Ishikawa (cell line): ENCODE measurements around the gene CDC5L.

Source experiments
- CEBPB ChIP-seq: IDR thresholded peaks from 2 replicates; pipeline ENCODE4 v1.6.1; 2012
- CREB1 ChIP-seq: IDR thresholded peaks from 2 replicates; pipeline ENCODE4 v1.6.1; 2012; ENCODE audit warnings: low read depth
- EGR1 ChIP-seq: IDR thresholded peaks from 2 replicates; pipeline ENCODE4 v1.6.1; 2012
- EP300 ChIP-seq: IDR thresholded peaks from 2 replicates; pipeline ENCODE4 v1.6.1; 2012; ENCODE audit warnings: borderline replicate concordance
- FOXM1 ChIP-seq: IDR thresholded peaks from 2 replicates; pipeline ENCODE4 v1.6.1; 2012; ENCODE audit warnings: low read depth, borderline replicate concordance
- MAX ChIP-seq: IDR thresholded peaks from 2 replicates; pipeline ENCODE4 v1.6.1; 2012
- NFIC ChIP-seq: IDR thresholded peaks from 2 replicates; pipeline ENCODE4 v1.6.1; 2012
- RAD21 ChIP-seq: IDR thresholded peaks from 2 replicates; pipeline ENCODE4 v1.6.1; 2012; ENCODE audit warnings: low read depth
- REST ChIP-seq: IDR thresholded peaks from 2 replicates; pipeline ENCODE4 v1.6.1; 2012; ENCODE audit warnings: low read depth, mild to moderate bottlenecking
- TAF1 ChIP-seq: IDR thresholded peaks from 2 replicates; pipeline ENCODE4 v1.6.1; 2012; ENCODE audit warnings: low read depth, mild to moderate bottlenecking
- TCF12 ChIP-seq: IDR thresholded peaks from 2 replicates; pipeline ENCODE4 v1.6.1; 2012; ENCODE audit warnings: low read depth
- TEAD4 ChIP-seq: IDR thresholded peaks from 2 replicates; pipeline ENCODE4 v1.6.1; 2012
- USF1 ChIP-seq: IDR thresholded peaks from 2 replicates; pipeline ENCODE4 v1.6.1; 2012
- YY1 ChIP-seq: IDR thresholded peaks from 2 replicates; pipeline ENCODE4 v1.6.1; 2012; ENCODE audit warnings: low read depth
- ZBTB7A ChIP-seq: IDR thresholded peaks from 2 replicates; pipeline ENCODE4 v1.6.1; 2012; ENCODE audit warnings: low read depth

Gene CDC5L

GRCh38 chr6:44400572-44400971 is 13.1 kb downstream of the CDC5L start:
- TF ChIP-seq MAX (no peak), NFIC (no peak), TCF12 (no peak), CEBPB (no peak), TEAD4 (no peak), FOXM1 (no peak), EGR1 (no peak), RAD21 (no peak), USF1 (no peak), REST (no peak), TAF1 (no peak), YY1 (no peak), EP300 (no peak), ZBTB7A (no peak)

GRCh38 chr6:44401138-44401537 is 13.6 kb downstream of the CDC5L start:
- TF ChIP-seq TAF1 (no peak), TEAD4 (no peak), EGR1 (no peak), CREB1 (no peak)

- TF ChIP-seq TAF1, result no peak
- TF ChIP-seq YY1, result no peak
- TF ChIP-seq TCF12, result no peak
- no peak for TF ChIP-seq CREB1
- no peak for TF ChIP-seq EGR1
- TF ChIP-seq FOXM1, result no peak
- no peak for TF ChIP-seq EP300
- no peak for TF ChIP-seq MAX
- TF ChIP-seq RAD21, result no peak
- TF ChIP-seq CEBPB, result no peak
- TF ChIP-seq USF1, result no peak
- TF ChIP-seq ZBTB7A, result no peak
These were observed 16.7 kb downstream of the CDC5L start for GRCh38 chr6:44404022-44404714.

- no peak for TF ChIP-seq NFIC
These were observed 17.2 kb downstream of the CDC5L start for GRCh38 chr6:44404715-44405099.

GRCh38 chr6:44407951-44408670 is 20.6 kb downstream of the CDC5L start:
- TF ChIP-seq TEAD4 (no peak), FOXM1 (no peak), CREB1 (no peak), CEBPB (no peak), REST (no peak), RAD21 (no peak), ZBTB7A (no peak), EGR1 (no peak), TCF12 (no peak), MAX (no peak), YY1 (no peak), NFIC (no peak), TAF1 (no peak)

GRCh38 chr6:44409207-44409794 is 21.8 kb downstream of the CDC5L start:
- TF ChIP-seq CEBPB, result no peak
- no peak for TF ChIP-seq RAD21
- no peak for TF ChIP-seq USF1
- TF ChIP-seq TEAD4, result no peak
- no peak for TF ChIP-seq ZBTB7A
- TF ChIP-seq TAF1, result no peak
- TF ChIP-seq YY1, result no peak
- TF ChIP-seq TCF12, result no peak
- no peak for TF ChIP-seq EP300
